AG04450 (cell line): ENCODE data around the gene RELL1. TPM values are rescaled to one million over a fixed set of nuclear protein-coding genes. Genes with fewer than 3 reads are reported as not detected.

Experiments used
- CTCF ChIA-PET: fragments of 300-600, 350-600 bp; formaldehyde crosslinking; extraction: SDS; loops from one replicate; lab custom pipeline; 2022; ENCODE audit warnings: antibody characterized with exemption, inconsistent platforms; lab: Charles Lee
- POLR2A ChIA-PET: fragments of 350-600 bp; formaldehyde crosslinking; extraction: SDS; loops from one replicate; lab custom pipeline; 2021; ENCODE audit warnings: antibody characterized with exemption, inconsistent platforms; lab: Yijun Ruan, JAX
- DNase-seq: peaks from one replicate; pipeline ENCODE4 v3.0.0-alpha.2; 2011; ENCODE audit warnings: low read depth, low spot score
- H3K27ac ChIP-seq: one replicate; pipeline ENCODE4 v1.5.1; 2012; ENCODE audit warnings: low read depth, low read length, control low read depth
- H3K27me3 ChIP-seq: one replicate; pipeline ENCODE4 v1.6.0; 2012; ENCODE audit warnings: low read length; ENCODE audit not compliant: control insufficient read depth, insufficient read depth
- H3K4me3 ChIP-seq: 2 replicates; pipeline ENCODE4 v1.5.1; 2011; ENCODE audit warnings: mild to moderate bottlenecking, low read depth, low read length, control low read depth
- H3K9me3 ChIP-seq: 2 replicates; pipeline ENCODE4 v1.5.1; 2012; ENCODE audit warnings: low read length; ENCODE audit not compliant: control insufficient read depth, insufficient read depth
- polyA plus RNA-seq: library from polyadenylated mRNA; depleted of rRNA; stranded (reverse); fragments of >200 nt; gene quantifications from 2 replicates; pipeline ENCODE4 v1.2.3, GENCODE V29; 2011
- TF ChIP-seq, protein P1 (sequence below): IDR thresholded peaks from 2 replicates; pipeline ENCODE4 v1.5.1; 2011; ENCODE audit warnings: low read depth, low read length, control low read depth, inconsistent platforms

The RELL1 gene
- polyA plus RNA-seq, 1 experiment = 9.2 TPM

GRCh38 chr4:37689353-37690095 lies 3.3 kb upstream of the RELL1 start:
- TF ChIP-seq, protein P1, sequence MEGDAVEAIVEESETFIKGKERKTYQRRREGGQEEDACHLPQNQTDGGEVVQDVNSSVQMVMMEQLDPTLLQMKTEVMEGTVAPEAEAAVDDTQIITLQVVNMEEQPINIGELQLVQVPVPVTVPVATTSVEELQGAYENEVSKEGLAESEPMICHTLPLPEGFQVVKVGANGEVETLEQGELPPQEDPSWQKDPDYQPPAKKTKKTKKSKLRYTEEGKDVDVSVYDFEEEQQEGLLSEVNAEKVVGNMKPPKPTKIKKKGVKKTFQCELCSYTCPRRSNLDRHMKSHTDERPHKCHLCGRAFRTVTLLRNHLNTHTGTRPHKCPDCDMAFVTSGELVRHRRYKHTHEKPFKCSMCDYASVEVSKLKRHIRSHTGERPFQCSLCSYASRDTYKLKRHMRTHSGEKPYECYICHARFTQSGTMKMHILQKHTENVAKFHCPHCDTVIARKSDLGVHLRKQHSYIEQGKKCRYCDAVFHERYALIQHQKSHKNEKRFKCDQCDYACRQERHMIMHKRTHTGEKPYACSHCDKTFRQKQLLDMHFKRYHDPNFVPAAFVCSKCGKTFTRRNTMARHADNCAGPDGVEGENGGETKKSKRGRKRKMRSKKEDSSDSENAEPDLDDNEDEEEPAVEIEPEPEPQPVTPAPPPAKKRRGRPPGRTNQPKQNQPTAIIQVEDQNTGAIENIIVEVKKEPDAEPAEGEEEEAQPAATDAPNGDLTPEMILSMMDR = no peak
- no peaks in the 10 kb centered on the region for H3K9me3 ChIP-seq
- DNase-seq = no peak
- H3K27ac ChIP-seq = no peak overlapping the region
- ChIA-PET POLR2A (no interaction called here), CTCF (interaction anchor here (0.6 to 1.3 kb wide), 2 partner anchors 27 to 87 kb away, joined by 4 to 8 read pairs; no protein-coding TSS in a partner anchor)
- H3K27me3 ChIP-seq = no peaks in the 10 kb centered on the region
- H3K4me3 ChIP-seq = no peak overlapping the region

- TF ChIP-seq, protein P1 = no peak
- H3K27ac ChIP-seq = no peak overlapping the region
- no peaks in the 10 kb centered on the region for H3K9me3 ChIP-seq
- H3K4me3 ChIP-seq = no peak overlapping the region
- no peak for DNase-seq
- no peaks in the 10 kb centered on the region for H3K27me3 ChIP-seq
- ChIA-PET CTCF (interaction anchor here (0.5 to 1.4 kb wide), 2 partner anchors 83 to 95 kb away, joined by 3 to 4 read pairs; no protein-coding TSS in a partner anchor), POLR2A (no interaction called here)
These were observed 1.5 kb upstream of the RELL1 start for GRCh38 chr4:37687681-37688080.

- no peaks in the 10 kb centered on the region for H3K27me3 ChIP-seq
- H3K27ac ChIP-seq = no peak overlapping the region
- ChIA-PET POLR2A (interaction anchor here (1.1 kb wide), 1 partner anchor 139 kb away, joined by 3 read pairs; the partner anchor contains the start of gene PGM2), CTCF (interaction anchor here (0.5 to 1.4 kb wide), 3 partner anchors 82 to 95 kb away, joined by 3 to 8 read pairs (median 4); no protein-coding TSS in a partner anchor)
- TF ChIP-seq, protein P1 = no peak
- no peak for DNase-seq
- peak overlapping the region; percentile 63 for H3K4me3 ChIP-seq
- no peaks in the 10 kb centered on the region for H3K9me3 ChIP-seq
These were observed 1.0 kb upstream of the RELL1 start for GRCh38 chr4:37687194-37687562.

GRCh38 chr4:37685823-37686372 lies 278 bp downstream of the RELL1 start:
- DNase-seq = no peak
- TF ChIP-seq, protein P1 = no peak
- Histone ChIP-seq H3K9me3 (no peaks in the 10 kb centered on the region), H3K27me3 (no peaks in the 10 kb centered on the region), H3K27ac (peak overlapping the region; percentile 68), H3K4me3 (peak overlapping the region; percentile 83)
- POLR2A ChIA-PET = interaction anchor here (0.6 to 1.1 kb wide), 4 partner anchors 33 to 1183 kb away, joined by 3 to 4 read pairs (median 3); partner anchors contain the start of gene PGM2
- CTCF ChIA-PET = interaction anchor here (1.1 kb wide), 1 partner anchor 83 kb away, joined by 8 read pairs; no protein-coding TSS in a partner anchor
